Prostate gland (tissue), 2 donors: Measurements from ENCODE around the gene CNFN. TPM values are rescaled to one million over a fixed set of nuclear protein-coding genes. Genes with fewer than 3 reads are reported as not detected.
A peak's percentile ranks its signal among the peaks of the same experiment; 100 is the strongest.

Experiments
- DNase-seq: peaks from one replicate; pipeline ENCODE4 v3.0.0-alpha.2; 2019; ENCODE audit warnings: low spot score
- H3K27ac ChIP-seq, 2 donors: fragments of 200-600 bp; sonication (generic); 2 replicates each; pipeline ENCODE4 v1.5.1; 2017 to 2019
- H3K27me3 ChIP-seq: fragments of 200-600 bp; sonication (generic); replicated peaks from 2 replicates; pipeline ENCODE4 v1.5.1; 2019; ENCODE audit not compliant: insufficient read depth
- H3K36me3 ChIP-seq, 2 donors: fragments of 200-600 bp; sonication (generic); 1 replicate in 1 of 2; 2 replicates in 1 of 2; pipeline versions ENCODE4 v1.5.1 to v1.8.1; 2017 to 2019
- H3K4me1 ChIP-seq: fragments of 200-600 bp; sonication (generic); replicated peaks from 2 replicates; pipeline ENCODE4 v1.5.1; 2019
- H3K4me3 ChIP-seq, 2 donors: fragments of 200-600 bp; sonication (generic); 2 replicates each; pipeline ENCODE4 v1.5.1; 2017 to 2019
- H3K9me3 ChIP-seq: fragments of 200-600 bp; sonication (generic); 2 replicates; pipeline ENCODE4 v1.5.1; 2017
- CTCF ChIP-seq, 4 experiments: fragments of 200-600 bp in 2 of 4; fragments of 450-650 bp in 2 of 4; sonication (generic) in 2 of 4; IDR thresholded peaks; 1 replicate in 3 of 4; 2 replicates in 1 of 4; pipeline ENCODE4 v1.5.1; 2016 to 2019; ENCODE audit warnings: antibody characterized with exemption in 4 of 4, mild to moderate bottlenecking in 2 of 4, moderate library complexity in 2 of 4
- POLR2A ChIP-seq: fragments of 450-650 bp; IDR thresholded peaks from one replicate; pipeline ENCODE4 v1.6.1; 2016; ENCODE audit warnings: antibody characterized with exemption, mild to moderate bottlenecking
- POLR2AphosphoS5 ChIP-seq: sonication (generic); formaldehyde crosslinking; IDR thresholded peaks from one replicate; pipeline ENCODE4 v1.6.1; 2017; ENCODE audit warnings: antibody characterized with exemption
- WGBS: methylation state at CpG from one replicate; pipeline ENCODE4 v1.1.5; 2018; 5-methylcytosine and 5-hydroxymethylcytosine counted together
- intact Hi-C: fragments of 100-400 bp; cut with DNase I; formaldehyde crosslinking; loops from one replicate; pipeline ENCODE4 v1.14.2; 2022
- total RNA-seq, 2 donors: library from RNA; depleted of rRNA; stranded (reverse); fragments of >200 nt; gene quantifications; one replicate each; pipeline ENCODE4 v1.1.0, GENCODE V29; 2016

The CNFN gene
- total RNA-seq, 2 donors from 2014 or later, result 3.4 to 9.4 TPM

- WGBS, result 85% methylated on average over 3 of the region's 3 CpGs
- no peaks in the 10 kb centered on the region for H3K4me1 ChIP-seq
- no peak for TF ChIP-seq CTCF (IDR thresholded peaks at IDR 0.05)
- no peak for TF ChIP-seq POLR2A
- no peak for TF ChIP-seq POLR2AphosphoS5
- H3K4me3 ChIP-seq, result no peak overlapping the region
- H3K9me3 ChIP-seq, result no peaks in the 10 kb centered on the region
- intact Hi-C loops, result no loop called here
- no peak for DNase-seq
- no peaks in the 10 kb centered on the region for H3K27me3 ChIP-seq
- no peaks in the 10 kb centered on the region for H3K36me3 ChIP-seq
- H3K27ac ChIP-seq, result no peak overlapping the region
These were observed 38.6 kb upstream of the CNFN start for GRCh38 chr19:42428676-42429075.

DNA sequence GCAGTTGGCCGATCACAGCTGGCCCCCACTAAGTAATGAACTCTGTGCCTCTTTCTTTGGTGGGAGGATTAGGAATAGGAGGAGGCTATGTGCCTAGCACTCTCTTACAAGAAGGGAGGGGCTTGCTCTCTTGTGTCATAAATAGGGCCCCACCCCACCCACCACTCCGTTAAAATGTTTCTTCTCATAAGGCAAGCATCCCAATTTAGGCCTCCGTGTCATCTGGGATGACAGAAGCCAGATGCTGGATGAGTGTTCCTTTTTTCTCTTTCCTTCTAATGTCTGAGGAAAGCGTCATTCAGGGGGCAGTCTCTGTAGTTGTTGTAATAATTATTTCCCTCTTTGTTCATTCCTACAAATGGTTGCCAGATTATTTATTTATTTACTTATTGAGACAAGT is 37.2 kb upstream of the CNFN start, which contains the start of gene LIPE:
Gene LIPE, minus strand, starts transcription at position 76 of the 400 bp plus-strand sequence. CDS start 239 bp downstream, outside the sequence.
- no peaks in the 10 kb centered on the region for H3K4me1 ChIP-seq
- no peaks in the 10 kb centered on the region for H3K27me3 ChIP-seq
- TF ChIP-seq POLR2AphosphoS5 (no peak), POLR2A (no peak), CTCF (IDR thresholded peaks at IDR 0.05) (no peak)
- WGBS, result 66% methylated on average over 4 of the region's 4 CpGs
- no peak within 1 kb of the TSS for H3K4me3 ChIP-seq
- intact Hi-C loops, result no loop called here
- no peaks in the 10 kb centered on the region for H3K36me3 ChIP-seq
- H3K9me3 ChIP-seq, result no peaks in the 10 kb centered on the region
- H3K27ac ChIP-seq, result no peak within 1 kb of the TSS
- DNase-seq, result no peak

DNA sequence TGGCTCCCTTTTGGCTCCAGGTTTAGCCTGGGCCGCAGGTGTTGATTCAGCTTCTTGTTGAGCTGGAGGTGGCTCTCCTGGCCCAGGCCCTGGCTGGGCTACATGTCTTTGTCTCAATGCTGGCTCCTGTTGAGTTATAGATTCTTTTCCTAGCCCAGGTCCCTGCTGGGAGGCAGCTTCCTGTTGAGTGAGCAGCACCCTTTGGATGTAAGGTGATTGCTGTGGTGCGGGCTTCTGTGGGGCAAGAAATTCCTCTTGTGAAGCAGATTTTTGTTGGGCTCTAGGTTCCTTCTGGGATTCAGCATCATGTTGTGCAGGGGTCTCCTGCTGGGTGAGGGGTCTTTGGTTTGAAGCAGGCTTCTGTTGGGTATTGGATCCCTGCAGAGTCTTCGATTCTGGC is 36.5 kb upstream of the CNFN start:
- intact Hi-C loops, result no loop called here
- no peaks in the 10 kb centered on the region for H3K4me1 ChIP-seq
- TF ChIP-seq POLR2A (no peak), POLR2AphosphoS5 (no peak), CTCF (IDR thresholded peaks at IDR 0.05) (no peak)

DNA sequence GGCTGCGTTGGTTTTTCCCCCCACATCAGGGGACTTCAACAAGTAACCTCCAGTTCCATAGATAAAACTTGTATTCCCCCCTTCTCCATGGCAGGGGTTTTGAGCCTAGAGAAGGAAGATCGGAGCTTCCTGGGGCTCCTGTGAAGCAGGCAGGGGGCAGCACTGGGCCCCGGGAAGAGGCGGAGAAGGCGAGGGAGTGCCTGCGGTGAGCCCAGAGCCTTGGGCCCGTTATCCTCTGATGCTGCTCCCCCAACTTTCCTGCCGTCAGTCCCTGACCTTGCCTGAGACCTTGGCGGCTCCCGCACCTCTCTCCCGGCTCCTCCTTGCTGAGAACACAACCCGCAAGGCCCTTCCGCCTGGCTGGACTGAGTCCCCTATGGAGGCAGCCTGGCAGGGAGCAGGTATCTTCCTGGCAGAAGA is 34.6 kb upstream of the CNFN start:
- TF ChIP-seq POLR2A (no peak), CTCF (IDR thresholded peaks at IDR 0.05) (no peak), POLR2AphosphoS5 (no peak)
- DNase-seq, result no peak
- Histone ChIP-seq H3K36me3 (no peaks in the 10 kb centered on the region), H3K9me3 (no peaks in the 10 kb centered on the region), H3K4me1 (no peaks in the 10 kb centered on the region), H3K4me3 (no peak overlapping the region), H3K27me3 (no peaks in the 10 kb centered on the region), H3K27ac (no peak overlapping the region)
- intact Hi-C loops, result no loop called here
- WGBS, result 83% methylated on average over 13 of the region's 13 CpGs

More for the DNA sequence above, 36.5 kb upstream of the CNFN start:
- no peak for DNase-seq
- H3K9me3 ChIP-seq, result no peaks in the 10 kb centered on the region
- no peak overlapping the region for H3K4me3 ChIP-seq
- 97% methylated on average over 3 of the region's 3 CpGs for WGBS
- no peak overlapping the region for H3K27ac ChIP-seq
- H3K36me3 ChIP-seq, result no peaks in the 10 kb centered on the region
- H3K27me3 ChIP-seq, result no peaks in the 10 kb centered on the region

DNA sequence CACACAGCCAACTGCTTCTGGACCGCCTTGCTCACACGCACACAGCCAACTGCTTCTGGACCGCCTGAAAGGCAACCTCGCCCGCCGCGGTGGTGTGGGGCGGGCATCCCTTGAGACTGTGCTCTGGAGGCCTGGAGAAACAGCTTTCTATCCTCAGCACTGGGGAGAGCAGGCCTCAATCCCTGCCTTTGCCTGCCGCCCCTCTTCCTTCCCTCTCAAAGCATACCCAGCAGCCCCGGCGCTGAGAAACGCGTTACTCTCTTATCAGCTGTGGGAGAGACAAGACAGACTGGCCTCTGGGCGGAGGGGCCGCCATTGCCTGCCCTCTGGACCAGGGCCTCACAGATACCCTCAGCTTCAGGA is 34.2 kb upstream of the CNFN start:
- Histone ChIP-seq H3K9me3 (no peaks in the 10 kb centered on the region), H3K4me3 (peak overlapping the region in 1 of 2 donors; percentile 38), H3K27me3 (no peaks in the 10 kb centered on the region), H3K4me1 (no peaks in the 10 kb centered on the region), H3K27ac (peak overlapping the region in 1 of 2 donors; percentile 41), H3K36me3 (no peaks in the 10 kb centered on the region)
- intact Hi-C loops, result no loop called here
- WGBS, result 74% methylated on average over 15 of the region's 15 CpGs
- no peak for DNase-seq
- TF ChIP-seq CTCF (IDR thresholded peaks at IDR 0.05) (no peak), POLR2A (no peak), POLR2AphosphoS5 (no peak)
